DOHH2 (cell line): ENCODE measurements around the gene TBC1D25.

Experiments
- H3F3A ChIP-seq: fragments of 200-600 bp; sonication (generic), shearing (Covaris generic); 2 replicates; pipeline ENCODE4 v1.6.0; 2016; ENCODE audit warnings: antibody characterized with exemption, mild to moderate bottlenecking; ENCODE audit not compliant: control insufficient read depth, insufficient read depth
- H3K27ac ChIP-seq: fragments of 200-600 bp; sonication (generic); 2 replicates; pipeline ENCODE4 v1.5.1; 2014; ENCODE audit warnings: low read depth, mild to moderate bottlenecking, low read length, moderate library complexity
- H3K27me3 ChIP-seq: fragments of 200-600 bp; sonication (generic); 2 replicates; pipeline ENCODE4 v1.6.1; 2014; ENCODE audit warnings: mild to moderate bottlenecking, low read length, mixed read lengths; ENCODE audit not compliant: control insufficient read depth
- H3K36me3 ChIP-seq: fragments of 200-600 bp; sonication (generic); 2 replicates; pipeline ENCODE4 v1.6.1; 2014; ENCODE audit warnings: mild to moderate bottlenecking, low read length, moderate library complexity, mixed read lengths; ENCODE audit not compliant: control insufficient read depth
- H3K4me1 ChIP-seq: fragments of 200-600 bp; sonication (generic); 2 replicates; pipeline ENCODE4 v1.6.1; 2014; ENCODE audit warnings: mild to moderate bottlenecking, low read length, mixed read lengths; ENCODE audit not compliant: control insufficient read depth
- H3K4me2 ChIP-seq: fragments of 200-600 bp; sonication (generic); 2 replicates; pipeline ENCODE4 v1.6.0; 2014; ENCODE audit warnings: mild to moderate bottlenecking, low read length, moderate library complexity
- H3K4me3 ChIP-seq: fragments of 200-600 bp; sonication (generic); 2 replicates; pipeline ENCODE4 v1.5.1; 2014; ENCODE audit warnings: mild to moderate bottlenecking, low read length, mixed read lengths
- H3K79me2 ChIP-seq: fragments of 200-600 bp; sonication (generic); 2 replicates; pipeline ENCODE4 v1.6.1; 2014; ENCODE audit warnings: mild to moderate bottlenecking, low read length, mixed read lengths; ENCODE audit not compliant: control insufficient read depth
- H3K9me2 ChIP-seq: fragments of 200-600 bp; sonication (generic); replicated peaks from 2 replicates; pipeline ENCODE4 v1.6.1; 2014; ENCODE audit warnings: mild to moderate bottlenecking, low read length, mixed read lengths; ENCODE audit not compliant: control insufficient read depth
- H3K9me3 ChIP-seq: fragments of 200-600 bp; sonication (generic); 2 replicates; pipeline ENCODE4 v1.6.1; 2014; ENCODE audit warnings: antibody characterized with exemption, low read length, mixed read lengths; ENCODE audit not compliant: control insufficient read depth, insufficient read depth
- H4K20me1 ChIP-seq: fragments of 200-600 bp; sonication (generic); 2 replicates; pipeline ENCODE4 v1.6.0; 2014; ENCODE audit warnings: low read depth, mild to moderate bottlenecking, antibody characterized with exemption, low read length, moderate library complexity; ENCODE audit not compliant: control insufficient read depth, insufficient read depth
- EZH2phosphoT487 ChIP-seq: fragments of 200-600 bp; sonication (generic); IDR thresholded peaks from 2 replicates; pipeline ENCODE4 v1.6.1; 2017; ENCODE audit warnings: borderline replicate concordance, mild to moderate bottlenecking, antibody characterized with exemption, low read length, moderate library complexity, mixed read lengths
- TF ChIP-seq, protein P1 (sequence below): fragments of 200-600 bp; sonication (generic); IDR thresholded peaks from one replicate; pipeline ENCODE4 v1.5.1; 2014; ENCODE audit warnings: antibody characterized with exemption, mild to moderate bottlenecking, low read depth, low read length; ENCODE audit not compliant: poor library complexity, severe bottlenecking

Gene TBC1D25

DNA sequence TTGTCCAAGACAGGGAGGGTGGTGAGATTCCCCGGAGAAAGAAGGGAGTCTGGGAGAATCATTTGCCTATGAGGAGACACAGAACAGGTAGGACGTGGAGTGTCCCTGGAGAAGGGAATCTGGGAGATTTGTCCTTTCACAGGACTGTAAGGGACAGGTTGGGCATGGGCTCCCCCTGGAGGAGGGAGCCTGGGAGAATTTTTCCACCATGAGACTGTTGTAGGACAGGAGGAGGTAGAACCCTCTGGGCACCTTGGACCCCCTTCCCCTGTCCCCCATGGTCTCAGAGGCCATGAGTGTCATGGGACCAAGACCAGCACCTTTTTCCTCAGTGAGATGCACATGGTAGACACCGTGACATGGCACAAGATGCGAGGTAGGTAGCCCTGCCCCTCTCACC is 28.0 kb upstream of the TBC1D25 start:
- no peaks in the 10 kb centered on the region for H3K9me3 ChIP-seq
- no peaks in the 10 kb centered on the region for H3K36me3 ChIP-seq

DNA sequence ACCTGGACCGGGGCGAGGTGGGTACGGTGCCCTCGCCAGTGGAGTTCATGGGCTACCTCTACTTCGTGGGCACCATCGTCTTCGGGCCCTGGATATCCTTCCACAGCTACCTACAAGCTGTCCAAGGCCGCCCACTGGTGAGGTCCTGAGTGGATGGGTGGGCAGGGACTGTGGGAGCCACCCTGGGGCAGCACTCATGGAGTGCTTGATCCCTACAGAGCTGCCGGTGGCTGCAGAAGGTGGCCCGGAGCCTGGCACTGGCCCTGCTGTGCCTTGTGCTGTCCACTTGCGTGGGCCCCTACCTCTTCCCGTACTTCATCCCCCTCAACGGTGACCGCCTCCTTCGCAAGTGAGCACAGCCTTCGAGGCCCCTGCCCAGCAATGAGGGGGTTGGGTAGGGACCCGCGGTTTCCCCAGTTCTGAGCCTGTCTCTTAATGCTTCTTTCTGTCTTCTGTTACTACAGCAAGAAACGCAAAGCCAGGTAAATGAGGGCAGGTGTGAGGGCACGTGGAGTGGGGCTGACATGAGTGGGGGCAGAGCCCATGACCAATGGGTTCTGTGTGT is 27.1 kb upstream of the TBC1D25 start:
- no peaks in the 10 kb centered on the region for H3K79me2 ChIP-seq
- no peak overlapping the region for H3K4me3 ChIP-seq
- no peak overlapping the region for H3K27ac ChIP-seq
- H3K9me3 ChIP-seq = no peaks in the 10 kb centered on the region
- H3K27me3 ChIP-seq = no peaks in the 10 kb centered on the region
- peaks cover 21% of the 10 kb centered on the region for H3K4me1 ChIP-seq
- H3F3A ChIP-seq = no peaks in the 10 kb centered on the region
- no peaks in the 10 kb centered on the region for H3K9me2 ChIP-seq
- H3K4me2 ChIP-seq = no peak overlapping the region
- H4K20me1 ChIP-seq = no peaks in the 10 kb centered on the region
- H3K36me3 ChIP-seq = no peaks in the 10 kb centered on the region
- TF ChIP-seq, protein P1, sequence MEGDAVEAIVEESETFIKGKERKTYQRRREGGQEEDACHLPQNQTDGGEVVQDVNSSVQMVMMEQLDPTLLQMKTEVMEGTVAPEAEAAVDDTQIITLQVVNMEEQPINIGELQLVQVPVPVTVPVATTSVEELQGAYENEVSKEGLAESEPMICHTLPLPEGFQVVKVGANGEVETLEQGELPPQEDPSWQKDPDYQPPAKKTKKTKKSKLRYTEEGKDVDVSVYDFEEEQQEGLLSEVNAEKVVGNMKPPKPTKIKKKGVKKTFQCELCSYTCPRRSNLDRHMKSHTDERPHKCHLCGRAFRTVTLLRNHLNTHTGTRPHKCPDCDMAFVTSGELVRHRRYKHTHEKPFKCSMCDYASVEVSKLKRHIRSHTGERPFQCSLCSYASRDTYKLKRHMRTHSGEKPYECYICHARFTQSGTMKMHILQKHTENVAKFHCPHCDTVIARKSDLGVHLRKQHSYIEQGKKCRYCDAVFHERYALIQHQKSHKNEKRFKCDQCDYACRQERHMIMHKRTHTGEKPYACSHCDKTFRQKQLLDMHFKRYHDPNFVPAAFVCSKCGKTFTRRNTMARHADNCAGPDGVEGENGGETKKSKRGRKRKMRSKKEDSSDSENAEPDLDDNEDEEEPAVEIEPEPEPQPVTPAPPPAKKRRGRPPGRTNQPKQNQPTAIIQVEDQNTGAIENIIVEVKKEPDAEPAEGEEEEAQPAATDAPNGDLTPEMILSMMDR = no peak
- no peak for TF ChIP-seq EZH2phosphoT487

More for the DNA sequence above, 28.0 kb upstream of the TBC1D25 start:
- no peak overlapping the region for H3K27ac ChIP-seq
- peaks cover 21% of the 10 kb centered on the region for H3K4me1 ChIP-seq
- H3K27me3 ChIP-seq = no peaks in the 10 kb centered on the region
- no peaks in the 10 kb centered on the region for H4K20me1 ChIP-seq
- no peak overlapping the region for H3K4me2 ChIP-seq
- no peaks in the 10 kb centered on the region for H3F3A ChIP-seq
- H3K79me2 ChIP-seq = no peaks in the 10 kb centered on the region
- H3K9me2 ChIP-seq = no peaks in the 10 kb centered on the region
- TF ChIP-seq EZH2phosphoT487 = no peak
- TF ChIP-seq, protein P1 = peak; percentile 43
- H3K4me3 ChIP-seq = no peak overlapping the region

DNA sequence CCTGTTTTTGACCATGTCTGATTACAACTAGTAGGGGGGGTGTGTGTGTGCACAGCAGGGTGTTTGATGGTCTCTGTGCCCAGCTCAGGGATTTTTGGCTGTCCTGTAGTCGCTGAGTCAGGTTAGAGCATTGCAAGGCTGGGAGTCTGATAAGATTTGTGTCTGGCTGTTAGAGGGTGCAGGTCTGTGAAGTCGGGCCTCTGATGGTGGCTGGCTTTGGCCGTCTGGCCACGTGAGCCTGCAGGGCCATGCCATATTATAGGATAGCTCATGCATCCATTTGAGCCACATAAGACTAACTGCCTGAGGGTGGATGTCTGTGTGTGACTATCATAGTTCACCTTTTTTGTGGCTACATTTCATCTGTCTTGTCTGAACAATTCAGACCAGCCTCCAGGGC is 25.8 kb upstream of the TBC1D25 start:
- Histone ChIP-seq H3K79me2 (no peaks in the 10 kb centered on the region), H3K4me1 (peaks cover 20% of the 10 kb centered on the region), H4K20me1 (no peaks in the 10 kb centered on the region), H3K27me3 (no peaks in the 10 kb centered on the region), H3K27ac (no peak overlapping the region), H3F3A (no peaks in the 10 kb centered on the region; the same call in 1 of the 2 replicates), H3K36me3 (no peaks in the 10 kb centered on the region), H3K4me3 (no peak overlapping the region), H3K9me3 (no peaks in the 10 kb centered on the region), H3K9me2 (no peaks in the 10 kb centered on the region), H3K4me2 (no peak overlapping the region)
- no peak for TF ChIP-seq EZH2phosphoT487
- TF ChIP-seq, protein P1 = no peak
